Prostate gland (tissue), 2 donors: Measurements from ENCODE around the gene CMKLR1.

Experiments used
- POLR2A ChIP-seq: fragments of 450-650 bp; IDR thresholded peaks from one replicate; pipeline ENCODE4 v1.6.1; 2016; ENCODE audit warnings: antibody characterized with exemption, mild to moderate bottlenecking
- POLR2AphosphoS5 ChIP-seq: sonication (generic); formaldehyde crosslinking; IDR thresholded peaks from one replicate; pipeline ENCODE4 v1.6.1; 2017; ENCODE audit warnings: antibody characterized with exemption
- TF ChIP-seq, protein P1 (sequence below), 4 experiments: fragments of 200-600 bp in 2 of 4; fragments of 450-650 bp in 2 of 4; sonication (generic) in 2 of 4; IDR thresholded peaks; 1 replicate in 3 of 4; 2 replicates in 1 of 4; pipeline ENCODE4 v1.5.1; 2016 to 2019; ENCODE audit warnings: antibody characterized with exemption in 4 of 4, mild to moderate bottlenecking in 2 of 4, moderate library complexity in 2 of 4

DNA sequence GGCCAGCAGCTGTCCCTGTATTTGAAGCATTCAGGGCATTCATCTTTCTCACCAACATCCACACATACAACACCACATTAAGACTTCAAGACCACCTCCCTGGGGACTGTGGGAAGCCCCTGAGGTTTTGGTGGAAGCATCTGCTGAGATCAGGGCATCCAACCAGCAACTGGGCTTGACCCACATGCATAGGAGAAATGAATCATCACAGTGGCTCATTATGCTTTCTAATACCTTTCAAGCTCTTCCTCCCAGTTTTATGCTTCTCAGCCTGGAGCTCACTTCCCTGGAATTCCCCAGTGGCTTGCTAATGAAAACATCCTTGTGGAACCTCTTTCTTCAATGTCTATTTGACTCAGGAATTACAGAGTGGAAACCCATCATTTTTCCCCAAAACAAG lies 21.4 kb upstream of the CMKLR1 start:
- TF ChIP-seq POLR2AphosphoS5: no peak
- TF ChIP-seq, protein P1, sequence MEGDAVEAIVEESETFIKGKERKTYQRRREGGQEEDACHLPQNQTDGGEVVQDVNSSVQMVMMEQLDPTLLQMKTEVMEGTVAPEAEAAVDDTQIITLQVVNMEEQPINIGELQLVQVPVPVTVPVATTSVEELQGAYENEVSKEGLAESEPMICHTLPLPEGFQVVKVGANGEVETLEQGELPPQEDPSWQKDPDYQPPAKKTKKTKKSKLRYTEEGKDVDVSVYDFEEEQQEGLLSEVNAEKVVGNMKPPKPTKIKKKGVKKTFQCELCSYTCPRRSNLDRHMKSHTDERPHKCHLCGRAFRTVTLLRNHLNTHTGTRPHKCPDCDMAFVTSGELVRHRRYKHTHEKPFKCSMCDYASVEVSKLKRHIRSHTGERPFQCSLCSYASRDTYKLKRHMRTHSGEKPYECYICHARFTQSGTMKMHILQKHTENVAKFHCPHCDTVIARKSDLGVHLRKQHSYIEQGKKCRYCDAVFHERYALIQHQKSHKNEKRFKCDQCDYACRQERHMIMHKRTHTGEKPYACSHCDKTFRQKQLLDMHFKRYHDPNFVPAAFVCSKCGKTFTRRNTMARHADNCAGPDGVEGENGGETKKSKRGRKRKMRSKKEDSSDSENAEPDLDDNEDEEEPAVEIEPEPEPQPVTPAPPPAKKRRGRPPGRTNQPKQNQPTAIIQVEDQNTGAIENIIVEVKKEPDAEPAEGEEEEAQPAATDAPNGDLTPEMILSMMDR (IDR thresholded peaks at IDR 0.05): no peak
- no peak for TF ChIP-seq POLR2A
